ENCODE measurements around the gene GPHA2.

Gene GPHA2

GRCh38 chr11:64947208-64947814, 11.6 kb upstream of the GPHA2 start:
- DNase-seq (ENCODE audit: low read depth), result peak; percentile 28
- TF ChIP-seq CTCF (conservative IDR thresholded peaks at IDR 0.05; ENCODE audit: control insufficient read depth, insufficient read depth, low read depth, low read length), result no peak
- no peak overlapping the region for H3K4me3 ChIP-seq (ENCODE audit: control insufficient read depth, low read depth, low read length)

GRCh38 chr11:64936539-64936938, 846 bp upstream of the GPHA2 start:
- DNase-seq (ENCODE audit: low read depth), result no peak
- TF ChIP-seq CTCF (conservative IDR thresholded peaks at IDR 0.05; ENCODE audit: control insufficient read depth, insufficient read depth, low read depth, low read length), result no peak
- H3K4me3 ChIP-seq (ENCODE audit: control insufficient read depth, low read depth, low read length), result no peak overlapping the region

GRCh38 chr11:64934682-64935358, 873 bp downstream of the GPHA2 start:
- DNase-seq (ENCODE audit: low read depth), result no peak
- no peak for TF ChIP-seq CTCF (conservative IDR thresholded peaks at IDR 0.05; ENCODE audit: control insufficient read depth, insufficient read depth, low read depth, low read length)
- H3K4me3 ChIP-seq (ENCODE audit: control insufficient read depth, low read depth, low read length), result no peak overlapping the region

- H3K4me3 ChIP-seq (ENCODE audit: control insufficient read depth, low read depth, low read length), result no peak overlapping the region
- TF ChIP-seq CTCF (conservative IDR thresholded peaks at IDR 0.05; ENCODE audit: control insufficient read depth, insufficient read depth, low read depth, low read length), result no peak
- no peak for DNase-seq (ENCODE audit: low read depth)
Observed at GRCh38 chr11:64933935-64934681, 1.6 kb downstream of the GPHA2 start.

- no peak for TF ChIP-seq CTCF (conservative IDR thresholded peaks at IDR 0.05; ENCODE audit: control insufficient read depth, insufficient read depth, low read depth, low read length)
- H3K4me3 ChIP-seq (ENCODE audit: control insufficient read depth, low read depth, low read length), result no peak overlapping the region
- DNase-seq (ENCODE audit: low read depth), result no peak
Observed at GRCh38 chr11:64933213-64933934, 2.3 kb downstream of the GPHA2 start.

GRCh38 chr11:64932324-64932723, 3.4 kb downstream of the GPHA2 start:
- H3K4me3 ChIP-seq (ENCODE audit: control insufficient read depth, low read depth, low read length), result no peak overlapping the region
- DNase-seq (ENCODE audit: low read depth), result no peak
- TF ChIP-seq CTCF (conservative IDR thresholded peaks at IDR 0.05; ENCODE audit: control insufficient read depth, insufficient read depth, low read depth, low read length), result no peak
